NCI-H524 treated with DMSO at 0.1 percent for 48 hours (cell line): ENCODE results near the gene LTBP1.

Experiments used
- DNase-seq: peaks from one replicate; lab custom pipeline; 2025; lab: John Stamatoyannopoulos, UW

LTBP1 gene

DNA sequence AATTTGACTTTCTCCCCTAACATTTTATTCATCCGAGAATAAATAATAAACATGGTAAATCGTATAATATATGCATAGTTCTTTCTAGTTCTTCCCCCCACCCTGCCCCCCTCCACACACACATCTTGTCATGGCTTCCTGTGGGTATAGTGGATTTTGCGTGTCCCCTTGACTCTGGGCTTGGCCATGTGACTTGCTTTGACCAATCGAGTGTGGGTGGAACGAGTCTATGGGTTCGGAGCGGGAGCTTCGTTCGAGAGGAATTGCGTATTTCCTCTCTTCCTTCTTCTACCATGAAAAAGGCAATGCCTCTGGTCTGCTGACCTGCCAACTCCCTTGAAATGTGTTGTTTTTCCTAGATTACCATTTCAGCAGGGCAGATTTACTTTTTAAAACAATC is 175.2 kb downstream of the LTBP1 start:
- DNase-seq, result no peak

GRCh38 chr2:33122726-33123125 is 176.0 kb downstream of the LTBP1 start:
- no peak for DNase-seq

DNA sequence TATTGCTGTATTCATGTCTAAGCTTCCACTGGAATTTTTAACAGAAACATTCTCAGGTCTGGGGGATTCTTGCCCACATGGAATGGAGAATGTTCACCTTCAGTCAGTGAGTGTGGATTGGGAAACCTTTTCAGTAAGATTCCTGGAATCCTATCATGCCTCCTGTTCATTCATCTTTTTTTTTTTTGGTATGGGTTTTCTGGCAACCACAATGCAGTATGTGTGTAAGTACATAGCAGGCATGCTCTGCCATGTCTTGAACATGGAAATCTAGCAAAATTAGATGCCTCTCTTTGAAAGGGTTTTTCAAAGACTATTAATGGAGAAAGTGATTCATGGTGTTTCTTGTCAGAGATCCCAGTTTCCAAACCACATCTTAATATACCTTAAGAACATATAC is 176.5 kb downstream of the LTBP1 start:
- no peak for DNase-seq

DNA sequence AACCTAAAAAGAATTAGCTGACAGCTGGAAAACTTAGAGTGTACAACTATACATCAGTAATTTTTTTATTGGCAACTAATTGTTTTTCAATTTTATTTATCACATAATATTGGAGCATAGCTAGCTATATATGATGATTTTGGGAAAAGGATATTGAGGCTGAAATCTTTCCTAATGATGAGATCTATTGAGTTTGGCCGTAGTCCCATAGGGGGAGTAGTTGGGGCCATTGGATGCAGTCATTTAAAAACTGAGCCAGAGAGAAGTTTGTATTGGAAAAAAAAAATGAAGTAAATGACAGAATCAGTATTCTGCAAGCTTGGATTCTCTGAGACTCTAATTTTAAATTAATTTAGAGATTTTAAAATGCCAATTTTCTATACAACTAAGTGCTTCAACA is 179.8 kb downstream of the LTBP1 start:
- no peak for DNase-seq

DNA sequence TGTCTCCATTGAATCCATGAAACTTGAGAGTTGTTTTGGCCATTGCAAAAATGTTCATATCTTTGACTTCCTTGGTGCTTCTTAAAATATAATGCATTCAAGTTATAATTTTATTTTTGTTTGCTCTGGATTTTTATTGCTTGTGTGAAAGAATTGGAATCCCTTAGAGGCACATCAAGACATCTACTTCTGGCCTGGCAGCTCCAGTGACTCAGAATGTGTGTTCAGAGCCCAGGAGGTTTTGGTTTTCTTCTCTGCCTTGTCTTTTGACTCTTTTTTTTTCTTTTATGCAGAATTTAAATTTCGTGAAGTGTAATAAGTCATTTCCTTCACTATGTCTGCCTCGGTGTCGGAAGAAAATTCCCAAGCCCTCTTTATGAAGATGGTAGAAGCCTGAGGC is 180.2 kb downstream of the LTBP1 start:
- DNase-seq, result no peak

- DNase-seq, result no peak
Measured at GRCh38 chr2:33129263-33130053, 182.7 kb downstream of the LTBP1 start.

DNA sequence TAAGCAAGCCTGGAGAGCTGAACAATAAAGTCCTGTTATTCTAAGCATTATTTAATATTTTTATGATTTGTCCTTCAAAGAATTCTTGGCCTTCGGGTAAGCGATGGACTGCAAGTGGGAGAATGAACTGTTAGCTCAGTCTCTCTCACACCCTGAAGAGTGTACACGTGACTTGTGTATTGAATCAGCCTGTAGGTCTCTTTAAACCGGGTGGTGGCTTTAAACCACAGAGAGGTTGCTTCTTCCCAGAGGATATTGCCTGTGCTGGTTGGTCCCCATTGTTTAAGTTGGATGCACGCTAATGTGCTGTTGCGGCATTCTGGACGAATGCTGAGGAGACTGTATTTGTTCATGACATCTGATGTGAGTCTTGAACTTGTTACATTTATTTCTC is 183.3 kb downstream of the LTBP1 start:
- no peak for DNase-seq

DNA sequence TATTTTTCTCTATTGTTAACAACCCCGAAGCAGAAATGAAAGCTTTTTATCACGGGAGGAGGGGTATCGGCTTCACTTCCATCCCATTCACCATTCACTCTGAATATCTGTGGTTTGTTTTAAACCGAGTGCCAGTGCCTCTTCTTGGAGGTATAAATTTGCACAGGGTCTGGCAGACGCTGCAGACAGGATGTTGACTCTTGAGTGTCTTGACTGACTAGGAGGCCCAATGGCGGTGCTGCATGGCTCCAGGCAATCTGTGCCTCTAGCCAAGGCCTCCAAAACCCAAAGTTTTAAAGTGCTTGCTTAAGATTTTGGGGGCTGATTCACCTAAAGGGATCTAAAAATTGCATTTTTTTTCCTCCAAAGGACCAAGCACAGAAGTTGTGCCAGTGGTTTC is 183.8 kb downstream of the LTBP1 start:
- no peak for DNase-seq

DNA sequence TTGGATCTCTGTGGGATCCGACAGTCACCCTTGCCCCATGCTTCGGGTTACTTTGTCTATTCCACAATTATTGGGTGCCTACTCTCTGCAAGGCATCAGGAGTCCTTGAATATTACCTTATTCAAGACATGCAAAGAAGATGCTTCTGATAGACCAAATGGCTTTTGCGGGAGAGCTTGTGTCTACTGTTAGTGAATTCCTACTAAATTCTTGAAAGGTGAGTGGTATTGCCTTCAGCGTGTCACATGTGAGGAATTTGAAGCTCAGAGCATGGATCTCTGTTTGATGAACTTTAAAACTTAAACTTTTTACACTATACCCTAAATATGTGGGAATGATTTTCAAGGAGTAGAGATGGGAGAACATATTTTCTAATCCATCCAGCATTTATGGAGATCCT is 184.4 kb downstream of the LTBP1 start:
- DNase-seq, result no peak

DNA sequence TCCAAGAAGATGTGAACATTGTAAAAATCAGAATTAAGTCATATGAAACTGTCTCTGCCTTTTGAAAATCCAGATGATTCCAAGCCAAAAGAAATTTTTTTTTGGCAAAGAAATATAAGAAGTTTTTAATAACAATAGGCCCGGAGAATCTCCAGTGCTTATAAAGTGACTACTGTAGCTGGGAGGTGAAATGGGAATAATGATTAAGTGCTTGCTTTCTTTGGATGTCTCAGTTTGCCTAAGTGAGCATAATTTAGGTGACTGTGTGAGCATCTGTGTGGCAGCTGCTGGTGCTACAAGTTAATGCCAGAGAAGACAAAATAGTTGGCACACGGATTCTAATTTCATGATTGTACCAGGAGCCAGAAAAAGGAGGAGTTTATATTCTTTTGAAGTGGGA is 185.0 kb downstream of the LTBP1 start:
- no peak for DNase-seq

DNA sequence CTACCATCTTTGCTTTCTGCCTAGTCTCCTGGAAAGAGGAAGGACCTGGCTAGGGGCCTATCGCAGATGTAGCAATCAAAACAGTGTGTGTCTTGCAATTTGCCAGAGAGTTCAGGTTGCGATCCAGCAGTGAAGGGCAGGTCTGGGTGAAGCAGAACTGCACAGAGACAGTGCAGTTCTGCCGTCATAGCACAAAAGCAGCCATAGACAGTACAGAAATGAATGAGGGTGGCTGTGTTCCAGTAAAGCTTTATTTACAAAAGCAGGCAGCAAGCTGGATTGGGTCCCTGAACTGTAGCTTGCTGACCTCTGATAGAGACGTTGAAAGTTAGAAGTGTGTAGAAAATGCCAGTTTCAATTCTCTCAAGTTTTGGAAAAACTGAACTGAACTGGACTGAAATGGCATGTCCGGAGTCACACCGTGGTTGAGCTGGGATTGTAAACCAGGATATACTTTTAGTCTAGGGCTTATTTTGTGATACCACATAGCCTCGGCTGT is 186.8 kb downstream of the LTBP1 start:
- DNase-seq, result no peak

- peak; percentile 35 for DNase-seq
Measured at GRCh38 chr2:33134086-33134771, 187.5 kb downstream of the LTBP1 start.

- no peak for DNase-seq
Measured at GRCh38 chr2:33134791-33135560, 188.2 kb downstream of the LTBP1 start.

DNA sequence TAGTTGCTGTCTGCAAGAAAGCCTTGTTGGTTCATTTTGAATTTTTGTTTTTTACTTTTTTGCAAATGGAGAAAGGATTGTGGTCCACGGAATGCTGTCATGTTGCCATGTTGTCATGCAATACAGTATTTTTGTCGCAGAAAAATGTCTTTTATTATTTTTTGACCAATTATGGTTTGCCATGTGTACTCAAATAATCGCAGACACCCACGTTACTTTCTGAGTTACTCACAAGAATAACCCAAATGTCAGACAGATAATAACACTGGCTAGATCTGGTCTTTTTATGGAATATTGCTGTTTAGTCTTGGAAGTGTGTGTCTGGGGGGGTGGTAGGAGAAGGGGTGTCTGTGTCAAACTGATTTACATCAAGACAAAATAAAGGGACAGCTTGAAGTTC is 188.9 kb downstream of the LTBP1 start:
- no peak for DNase-seq

- DNase-seq, result no peak
Measured at GRCh38 chr2:33136056-33136455, 189.3 kb downstream of the LTBP1 start.

- no peak for DNase-seq
Measured at GRCh38 chr2:33136566-33136965, 189.8 kb downstream of the LTBP1 start.

GRCh38 chr2:33137331-33137730 is 190.6 kb downstream of the LTBP1 start:
- no peak for DNase-seq

- no peak for DNase-seq
Measured at GRCh38 chr2:33139949-33140348, 193.2 kb downstream of the LTBP1 start.

DNA sequence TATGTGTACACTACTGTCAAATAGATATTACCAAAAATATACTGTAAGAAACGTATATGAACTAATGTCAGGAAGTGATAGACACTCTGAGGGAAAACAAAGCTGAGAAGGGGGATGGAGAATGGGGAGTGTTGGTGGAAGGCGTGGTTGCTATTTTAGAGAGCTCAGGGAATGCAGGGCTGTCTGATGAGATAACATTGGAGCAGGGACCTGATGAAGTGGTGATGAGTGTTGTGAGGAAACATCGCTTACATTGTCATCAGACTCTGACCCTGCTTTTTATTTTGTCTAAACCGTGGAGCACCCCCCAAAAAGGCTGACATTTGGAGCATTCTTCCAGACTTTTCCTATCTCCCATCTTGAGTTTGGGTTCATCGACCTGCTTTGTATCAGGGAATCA is 194.7 kb downstream of the LTBP1 start:
- no peak for DNase-seq

DNA sequence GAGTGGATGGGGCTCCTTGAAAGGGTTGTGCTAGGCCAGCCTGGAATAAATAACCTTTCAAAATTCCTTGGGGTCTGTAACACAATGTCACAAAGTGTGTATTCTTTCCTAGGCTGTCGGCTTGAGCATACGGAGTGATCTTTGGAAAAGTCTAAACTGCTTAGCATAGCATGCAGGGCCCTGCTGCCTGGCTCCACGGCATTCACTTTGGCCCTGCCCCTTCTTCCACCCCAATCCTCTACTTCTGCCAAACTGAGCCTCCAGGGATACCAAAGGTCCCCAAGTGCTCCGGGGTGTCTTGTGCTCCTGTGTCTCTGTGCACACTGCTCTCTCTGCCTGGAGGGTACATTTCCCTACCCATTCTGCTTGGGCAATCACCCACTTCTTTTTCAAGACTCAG is 196.1 kb downstream of the LTBP1 start:
- DNase-seq, result no peak

DNA sequence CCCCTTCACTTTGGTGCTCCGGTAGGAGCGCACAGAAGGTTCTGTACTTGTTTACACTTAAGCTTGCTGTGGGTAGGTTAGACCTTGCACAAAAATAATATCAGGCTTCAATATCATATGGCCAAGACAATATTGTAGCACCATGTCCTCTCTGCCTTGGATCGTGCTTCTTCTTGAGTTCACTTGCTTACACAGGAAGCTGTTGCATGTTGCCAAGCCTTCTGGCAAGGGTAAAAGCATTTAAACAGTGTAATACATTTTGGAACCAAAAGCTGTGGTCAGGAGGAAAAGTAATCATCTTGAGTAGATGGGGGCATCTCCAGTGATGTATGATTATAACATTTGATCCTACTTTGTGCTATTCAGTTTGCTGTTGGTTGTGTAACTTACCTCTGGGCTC is 197.5 kb downstream of the LTBP1 start:
- no peak for DNase-seq

DNA sequence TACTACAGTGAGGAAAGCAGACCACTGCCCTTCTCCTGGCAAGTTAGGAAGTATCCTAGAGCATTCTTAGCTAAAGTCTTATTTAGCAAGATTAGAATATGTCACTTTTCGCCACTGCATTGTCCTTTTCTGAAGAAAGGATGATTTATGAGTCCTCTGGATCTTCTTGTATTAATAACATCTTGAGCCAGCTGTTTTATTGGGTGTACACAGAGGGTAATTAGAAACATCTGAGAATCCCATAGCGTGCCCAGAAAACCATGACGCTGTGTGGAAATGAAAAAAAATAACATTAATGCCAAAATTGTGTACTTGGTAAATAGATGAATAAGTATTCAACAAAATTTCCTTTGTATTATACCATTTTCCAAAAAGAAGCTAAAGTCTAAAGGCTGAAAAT is 198.7 kb downstream of the LTBP1 start:
- DNase-seq, result no peak

GRCh38 chr2:33146102-33146501 is 199.3 kb downstream of the LTBP1 start:
- no peak for DNase-seq
